ENCODE data around the gene GPC6.

- TF ChIP-seq, protein P1, sequence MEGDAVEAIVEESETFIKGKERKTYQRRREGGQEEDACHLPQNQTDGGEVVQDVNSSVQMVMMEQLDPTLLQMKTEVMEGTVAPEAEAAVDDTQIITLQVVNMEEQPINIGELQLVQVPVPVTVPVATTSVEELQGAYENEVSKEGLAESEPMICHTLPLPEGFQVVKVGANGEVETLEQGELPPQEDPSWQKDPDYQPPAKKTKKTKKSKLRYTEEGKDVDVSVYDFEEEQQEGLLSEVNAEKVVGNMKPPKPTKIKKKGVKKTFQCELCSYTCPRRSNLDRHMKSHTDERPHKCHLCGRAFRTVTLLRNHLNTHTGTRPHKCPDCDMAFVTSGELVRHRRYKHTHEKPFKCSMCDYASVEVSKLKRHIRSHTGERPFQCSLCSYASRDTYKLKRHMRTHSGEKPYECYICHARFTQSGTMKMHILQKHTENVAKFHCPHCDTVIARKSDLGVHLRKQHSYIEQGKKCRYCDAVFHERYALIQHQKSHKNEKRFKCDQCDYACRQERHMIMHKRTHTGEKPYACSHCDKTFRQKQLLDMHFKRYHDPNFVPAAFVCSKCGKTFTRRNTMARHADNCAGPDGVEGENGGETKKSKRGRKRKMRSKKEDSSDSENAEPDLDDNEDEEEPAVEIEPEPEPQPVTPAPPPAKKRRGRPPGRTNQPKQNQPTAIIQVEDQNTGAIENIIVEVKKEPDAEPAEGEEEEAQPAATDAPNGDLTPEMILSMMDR (IDR thresholded peaks at IDR 0.05): no peak
- no peak for TF ChIP-seq POLR2A (IDR thresholded peaks at IDR 0.05)
These were observed 8.8 kb downstream of the GPC6 start for GRCh38 chr13:93235258-93236015.

Measured in uterus (tissue), 2 donors.